ENCODE measurements around the gene ALAS1. TPM values are rescaled to one million over a fixed set of nuclear protein-coding genes. Genes with fewer than 3 reads are reported as not detected.

ALAS1 gene
- total and polyA plus RNA-seq, 2 of the 13 experiments (the other 11 are each of a cell fraction or from before 2014, with no cell fraction given): 36.0 to 43.2 TPM

DNA sequence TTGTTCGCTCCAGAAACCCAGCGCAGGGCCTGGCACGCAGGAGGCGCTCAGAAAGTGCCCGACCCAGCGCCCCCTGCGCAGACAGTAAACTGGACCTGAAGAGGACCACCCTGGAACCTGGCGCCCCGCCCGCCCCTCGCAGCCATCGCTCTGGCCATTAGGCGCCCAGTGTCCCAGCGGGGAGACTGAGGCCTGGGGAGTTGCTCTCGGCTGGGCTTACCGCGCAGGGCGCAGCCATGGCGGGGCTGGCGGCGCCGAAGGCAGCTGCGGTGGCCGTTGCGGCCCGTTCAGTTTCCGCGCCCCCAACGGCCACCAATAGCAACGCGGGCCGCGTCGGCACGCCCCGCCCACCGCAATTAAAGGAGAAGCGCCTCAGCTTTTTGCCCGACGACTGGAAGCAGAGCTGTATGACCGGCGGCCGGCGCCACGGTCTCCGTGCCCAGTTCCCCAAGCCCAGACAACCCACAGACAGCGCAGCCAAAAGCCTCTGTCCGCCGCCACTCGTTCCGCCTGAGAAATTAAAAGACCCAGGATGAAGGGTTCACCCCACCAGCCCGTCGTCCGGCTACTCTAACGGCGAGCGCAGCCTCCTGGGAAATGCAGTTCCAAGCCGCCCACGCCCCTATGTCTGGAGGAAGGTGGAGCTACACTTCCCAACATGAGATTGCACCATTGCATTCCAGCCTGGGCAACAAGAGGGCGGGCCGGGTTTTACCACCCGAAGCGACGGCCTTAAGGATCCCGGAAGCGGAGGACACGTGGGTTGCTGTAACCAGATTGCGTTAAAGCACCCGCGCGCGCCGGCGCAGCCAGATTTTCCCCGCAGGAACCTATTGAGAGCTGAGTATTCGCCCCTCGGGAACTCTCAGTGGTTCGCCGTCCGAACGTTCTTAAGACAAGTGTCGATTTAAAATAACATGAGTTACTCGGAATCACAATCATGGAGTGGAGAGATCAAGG lies 43.5 kb upstream of the ALAS1 start, which contains the start of gene POC1A (continued):
- TF ChIP-seq, protein P1, sequence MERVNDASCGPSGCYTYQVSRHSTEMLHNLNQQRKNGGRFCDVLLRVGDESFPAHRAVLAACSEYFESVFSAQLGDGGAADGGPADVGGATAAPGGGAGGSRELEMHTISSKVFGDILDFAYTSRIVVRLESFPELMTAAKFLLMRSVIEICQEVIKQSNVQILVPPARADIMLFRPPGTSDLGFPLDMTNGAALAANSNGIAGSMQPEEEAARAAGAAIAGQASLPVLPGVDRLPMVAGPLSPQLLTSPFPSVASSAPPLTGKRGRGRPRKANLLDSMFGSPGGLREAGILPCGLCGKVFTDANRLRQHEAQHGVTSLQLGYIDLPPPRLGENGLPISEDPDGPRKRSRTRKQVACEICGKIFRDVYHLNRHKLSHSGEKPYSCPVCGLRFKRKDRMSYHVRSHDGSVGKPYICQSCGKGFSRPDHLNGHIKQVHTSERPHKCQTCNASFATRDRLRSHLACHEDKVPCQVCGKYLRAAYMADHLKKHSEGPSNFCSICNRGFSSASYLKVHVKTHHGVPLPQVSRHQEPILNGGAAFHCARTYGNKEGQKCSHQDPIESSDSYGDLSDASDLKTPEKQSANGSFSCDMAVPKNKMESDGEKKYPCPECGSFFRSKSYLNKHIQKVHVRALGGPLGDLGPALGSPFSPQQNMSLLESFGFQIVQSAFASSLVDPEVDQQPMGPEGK (CRISPR knock-in tag; IDR thresholded peaks at IDR 0.05): peak; percentile 38; the same call in 1 of the 2 replicates
- TF ChIP-seq ZFY (CRISPR knock-in tag; IDR thresholded peaks at IDR 0.05): peak; percentile 72
- no peak for TF ChIP-seq ZNF83 (CRISPR knock-in tag; IDR thresholded peaks at IDR 0.05; ENCODE audit: borderline replicate concordance)
- TF ChIP-seq XBP1 (CRISPR knock-in tag; IDR thresholded peaks at IDR 0.05): no peak
- TF ChIP-seq, protein P2, sequence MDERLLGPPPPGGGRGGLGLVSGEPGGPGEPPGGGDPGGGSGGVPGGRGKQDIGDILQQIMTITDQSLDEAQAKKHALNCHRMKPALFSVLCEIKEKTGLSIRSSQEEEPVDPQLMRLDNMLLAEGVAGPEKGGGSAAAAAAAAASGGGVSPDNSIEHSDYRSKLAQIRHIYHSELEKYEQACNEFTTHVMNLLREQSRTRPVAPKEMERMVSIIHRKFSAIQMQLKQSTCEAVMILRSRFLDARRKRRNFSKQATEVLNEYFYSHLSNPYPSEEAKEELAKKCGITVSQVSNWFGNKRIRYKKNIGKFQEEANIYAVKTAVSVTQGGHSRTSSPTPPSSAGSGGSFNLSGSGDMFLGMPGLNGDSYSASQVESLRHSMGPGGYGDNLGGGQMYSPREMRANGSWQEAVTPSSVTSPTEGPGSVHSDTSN (CRISPR knock-in tag; IDR thresholded peaks at IDR 0.05): no peak
- no peak for TF ChIP-seq ZBTB8A (CRISPR knock-in tag; IDR thresholded peaks at IDR 0.05; ENCODE audit: borderline replicate concordance, low read depth)
- peak; percentile 98 for TF ChIP-seq ZNF777 (CRISPR knock-in tag; IDR thresholded peaks at IDR 0.05)
- peak; percentile 65; the same call in 1 of the 2 replicates for TF ChIP-seq KDM5A (IDR thresholded peaks at IDR 0.05; ENCODE audit: borderline replicate concordance, low read length)
- peak; percentile 48; the same call in 1 of the 2 replicates for TF ChIP-seq ZNF441 (CRISPR knock-in tag; IDR thresholded peaks at IDR 0.05; ENCODE audit: borderline replicate concordance)
- 0 out of 2 replicates have a peak, but pooled peaks have one; percentile 41 for TF ChIP-seq ZNF850 (CRISPR knock-in tag; conservative IDR thresholded peaks at IDR 0.05)
- TF ChIP-seq AKAP8 (CRISPR knock-in tag; IDR thresholded peaks at IDR 0.05): peak; percentile 59; the same call in 1 of the 2 replicates
- no peak for TF ChIP-seq ZIK1 (CRISPR knock-in tag; IDR thresholded peaks at IDR 0.05; ENCODE audit: borderline replicate concordance, low read depth)
- TF ChIP-seq ZMYM2 (CRISPR knock-in tag; IDR thresholded peaks at IDR 0.05): 0 out of 2 replicates have a peak, but pooled peaks have one; percentile 22
- TF ChIP-seq SYNCRIP (IDR thresholded peaks at IDR 0.05; ENCODE audit: insufficient read depth, low read depth, low read length): no peak
- TF ChIP-seq, protein P3, sequence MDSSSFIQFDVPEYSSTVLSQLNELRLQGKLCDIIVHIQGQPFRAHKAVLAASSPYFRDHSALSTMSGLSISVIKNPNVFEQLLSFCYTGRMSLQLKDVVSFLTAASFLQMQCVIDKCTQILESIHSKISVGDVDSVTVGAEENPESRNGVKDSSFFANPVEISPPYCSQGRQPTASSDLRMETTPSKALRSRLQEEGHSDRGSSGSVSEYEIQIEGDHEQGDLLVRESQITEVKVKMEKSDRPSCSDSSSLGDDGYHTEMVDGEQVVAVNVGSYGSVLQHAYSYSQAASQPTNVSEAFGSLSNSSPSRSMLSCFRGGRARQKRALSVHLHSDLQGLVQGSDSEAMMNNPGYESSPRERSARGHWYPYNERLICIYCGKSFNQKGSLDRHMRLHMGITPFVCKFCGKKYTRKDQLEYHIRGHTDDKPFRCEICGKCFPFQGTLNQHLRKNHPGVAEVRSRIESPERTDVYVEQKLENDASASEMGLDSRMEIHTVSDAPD (CRISPR knock-in tag; IDR thresholded peaks at IDR 0.05): peak; percentile 18
- no peak; the same call in 1 of the 2 replicates for TF ChIP-seq RFXANK (CRISPR knock-in tag; IDR thresholded peaks at IDR 0.05)
- TF ChIP-seq PHF21A (CRISPR knock-in tag; IDR thresholded peaks at IDR 0.05): peak; percentile 88
- TF ChIP-seq PRPF4 (IDR thresholded peaks at IDR 0.05; ENCODE audit: low read depth, low read length, poor library complexity, severe bottlenecking): no peak
- no peak for TF ChIP-seq SRSF9 (IDR thresholded peaks at IDR 0.05; ENCODE audit: borderline replicate concordance, insufficient read depth, low read depth, low read length, poor library complexity, severe bottlenecking)
- TF ChIP-seq ZNF382 (CRISPR knock-in tag; IDR thresholded peaks at IDR 0.05; ENCODE audit: borderline replicate concordance): no peak
- TF ChIP-seq, protein P4, sequence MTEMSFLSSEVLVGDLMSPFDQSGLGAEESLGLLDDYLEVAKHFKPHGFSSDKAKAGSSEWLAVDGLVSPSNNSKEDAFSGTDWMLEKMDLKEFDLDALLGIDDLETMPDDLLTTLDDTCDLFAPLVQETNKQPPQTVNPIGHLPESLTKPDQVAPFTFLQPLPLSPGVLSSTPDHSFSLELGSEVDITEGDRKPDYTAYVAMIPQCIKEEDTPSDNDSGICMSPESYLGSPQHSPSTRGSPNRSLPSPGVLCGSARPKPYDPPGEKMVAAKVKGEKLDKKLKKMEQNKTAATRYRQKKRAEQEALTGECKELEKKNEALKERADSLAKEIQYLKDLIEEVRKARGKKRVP (CRISPR knock-in tag; IDR thresholded peaks at IDR 0.05): peak in 1 of 2 experiments; percentile 96; a peak in 2 of 4 replicates
- TF ChIP-seq ETV5 (CRISPR knock-in tag; IDR thresholded peaks at IDR 0.05; ENCODE audit: borderline replicate concordance): peak; percentile 86
- 0 out of 2 replicates have a peak, but pooled peaks have one; percentile 23 for TF ChIP-seq NR2F6 (IDR thresholded peaks at IDR 0.05)
- peak; percentile 67; the same call in 1 of the 2 replicates for TF ChIP-seq NR2F6 (CRISPR knock-in tag; IDR thresholded peaks at IDR 0.05)

All from HepG2 (cell line).